ENCODE data around the gene EME1. TPM values are rescaled to one million over a fixed set of nuclear protein-coding genes. Genes with fewer than 3 reads are reported as not detected.

EME1 gene
- total RNA-seq, 2 donors from 2014 or later, result 14.1 to 26.8 TPM

GRCh38 chr17:50359005-50359699 lies 13.9 kb upstream of the EME1 start:
- Histone ChIP-seq H3K4me1 (ENCODE audit: control insufficient read depth, insufficient read depth, low read length) (peaks cover 11% of the 10 kb centered on the region), H3K36me3 (ENCODE audit: control insufficient read depth, insufficient read depth, low read length) (peaks cover 60% of the 10 kb centered on the region), H3K4me3 (ENCODE audit: low read length) (no peak overlapping the region), H3K27ac (ENCODE audit: low read depth, low read length) (no peak overlapping the region), H3K9ac (ENCODE audit: extremely low read depth, low read length, poor library complexity, severe bottlenecking) (no peak overlapping the region), H3K9me3 (ENCODE audit: control insufficient read depth, low read length) (no peaks in the 10 kb centered on the region), H3K27me3 (ENCODE audit: control insufficient read depth, insufficient read depth, low read length, poor library complexity, severe bottlenecking) (no peaks in the 10 kb centered on the region)
- Mint-ChIP-seq H3K36me3 (ENCODE audit: low read depth) (peaks cover 48% of the 10 kb centered on the region), H3K27ac (no peak overlapping the region), H3K4me1 (peaks cover 17% of the 10 kb centered on the region), H3K4me3 (no peak overlapping the region), H3K27me3 (ENCODE audit: insufficient read depth) (no peaks in the 10 kb centered on the region), H3K9me3 (no peaks in the 10 kb centered on the region)
- DNase-seq, result peak; percentile 48
- TF ChIP-seq CTCF (conservative IDR thresholded peaks at IDR 0.05), result no peak
- WGBS, 2 experiments (ENCODE audit: insufficient coverage in 1 of 2, insufficient read length in 1 of 2), result 86 to 96% methylated on average over 2 to 5 of the region's 5 CpGs

- WGBS, 2 experiments (ENCODE audit: insufficient coverage in 1 of 2, insufficient read length in 1 of 2), result 80 to 93% methylated on average over 1 to 14 of the region's 14 CpGs
- H3K27me3 Mint-ChIP-seq (ENCODE audit: insufficient read depth), result no peaks in the 10 kb centered on the region
Observed at GRCh38 chr17:50359998-50360461, 13.0 kb upstream of the EME1 start.

GRCh38 chr17:50360486-50361115 lies 12.4 kb upstream of the EME1 start:
- 90 to 91% methylated on average over 4 to 11 of the region's 11 CpGs for WGBS, 2 experiments (ENCODE audit: insufficient coverage in 1 of 2, insufficient read length in 1 of 2)
- TF ChIP-seq CTCF (conservative IDR thresholded peaks at IDR 0.05), result no peak
- Mint-ChIP-seq H3K4me1 (peaks cover 23% of the 10 kb centered on the region), H3K27me3 (ENCODE audit: insufficient read depth) (no peaks in the 10 kb centered on the region), H3K9me3 (no peaks in the 10 kb centered on the region), H3K36me3 (ENCODE audit: low read depth) (peaks cover 33% of the 10 kb centered on the region), H3K4me3 (no peak overlapping the region), H3K27ac (no peak overlapping the region)
- Histone ChIP-seq H3K9ac (ENCODE audit: extremely low read depth, low read length, poor library complexity, severe bottlenecking) (no peak overlapping the region), H3K36me3 (ENCODE audit: control insufficient read depth, insufficient read depth, low read length) (peaks cover 46% of the 10 kb centered on the region), H3K27me3 (ENCODE audit: control insufficient read depth, insufficient read depth, low read length, poor library complexity, severe bottlenecking) (no peaks in the 10 kb centered on the region), H3K27ac (ENCODE audit: low read depth, low read length) (no peak overlapping the region), H3K9me3 (ENCODE audit: control insufficient read depth, low read length) (no peaks in the 10 kb centered on the region), H3K4me1 (ENCODE audit: control insufficient read depth, insufficient read depth, low read length) (peaks cover 16% of the 10 kb centered on the region), H3K4me3 (ENCODE audit: low read length) (no peak overlapping the region)
- DNase-seq, result peak; percentile 56

More at GRCh38 chr17:50359998-50360461, 13.0 kb upstream of the EME1 start:
- no peaks in the 10 kb centered on the region for H3K9me3 ChIP-seq (ENCODE audit: control insufficient read depth, low read length)
- peaks cover 16% of the 10 kb centered on the region for H3K4me1 ChIP-seq (ENCODE audit: control insufficient read depth, insufficient read depth, low read length)
- H3K4me3 ChIP-seq (ENCODE audit: low read length), result no peak overlapping the region
- Mint-ChIP-seq H3K4me1 (peaks cover 23% of the 10 kb centered on the region), H3K4me3 (no peak overlapping the region), H3K36me3 (ENCODE audit: low read depth) (peaks cover 39% of the 10 kb centered on the region), H3K9me3 (no peaks in the 10 kb centered on the region), H3K27ac (no peak overlapping the region)
- DNase-seq, result peak; percentile 43
- TF ChIP-seq CTCF (conservative IDR thresholded peaks at IDR 0.05), result no peak
- peaks cover 52% of the 10 kb centered on the region for H3K36me3 ChIP-seq (ENCODE audit: control insufficient read depth, insufficient read depth, low read length)
- H3K9ac ChIP-seq (ENCODE audit: extremely low read depth, low read length, poor library complexity, severe bottlenecking), result no peak overlapping the region
- no peaks in the 10 kb centered on the region for H3K27me3 ChIP-seq (ENCODE audit: control insufficient read depth, insufficient read depth, low read length, poor library complexity, severe bottlenecking)
- no peak overlapping the region for H3K27ac ChIP-seq (ENCODE audit: low read depth, low read length)
